ENCODE measurements around the gene VWA8. TPM values are rescaled to one million over a fixed set of nuclear protein-coding genes. Genes with fewer than 3 reads are reported as not detected.

Gene VWA8
- total and polyA plus RNA-seq, 4 experiments from 2014 or later = 3.2 to 23.3 (median 13.5) TPM

DNA sequence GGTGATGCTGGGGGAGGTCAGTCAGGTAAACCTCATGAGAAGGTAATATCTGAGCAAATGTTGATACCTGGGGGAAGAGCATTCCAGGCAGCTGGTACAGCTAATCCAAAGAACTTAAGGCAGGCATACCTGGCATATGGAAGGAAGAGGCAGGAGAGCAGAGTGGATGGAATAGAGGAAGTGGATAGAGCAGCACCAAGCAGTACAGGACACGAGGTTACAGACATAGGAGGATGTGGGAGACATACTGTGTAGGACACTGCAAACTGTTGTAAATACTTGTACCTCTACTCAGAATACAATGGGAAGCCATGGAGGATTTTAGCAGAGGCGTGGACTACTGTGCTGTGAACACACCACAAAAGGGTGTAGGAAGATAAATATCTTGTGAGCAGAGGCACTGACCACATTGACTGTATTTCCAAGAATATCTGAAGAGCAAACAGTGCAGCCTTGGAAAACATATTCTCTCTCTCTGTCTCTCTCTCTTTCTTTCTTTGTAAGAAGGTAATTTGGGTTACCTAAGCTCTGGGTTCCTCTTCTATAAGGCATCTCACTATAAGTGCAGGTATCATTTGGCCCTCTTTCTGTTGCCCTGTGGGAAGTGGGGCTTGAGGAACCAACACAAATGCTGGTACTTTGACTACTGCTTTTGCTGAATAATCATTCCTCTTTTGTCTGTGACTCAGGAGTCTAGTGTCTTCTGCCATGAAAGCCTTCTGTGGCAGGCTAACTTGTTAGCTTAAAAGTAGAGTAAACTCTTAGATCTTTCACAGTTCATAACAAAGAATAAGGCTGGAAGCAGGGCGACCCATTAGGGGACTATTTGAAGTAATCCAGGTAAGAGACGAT is 238.0 kb downstream of the VWA8 start:
- H3K4me1 ChIP-seq (ENCODE audit: insufficient read depth, low read length) = no peaks in the 10 kb centered on the region
- H3K4me3 ChIP-seq (ENCODE audit: low read length in 2 of 2) = no peak overlapping the region
- H3K36me3 Mint-ChIP-seq = peaks cover 15 to 29% of the 10 kb centered on the region in 2 donors
- H3K9me3 Mint-ChIP-seq = no peaks in the 10 kb centered on the region
- POLR2A ChIA-PET (ENCODE audit: partially characterized antibody) = no interaction called here
- no peak overlapping the region for H3K27ac Mint-ChIP-seq
- peaks cover 9% of the 10 kb centered on the region for H3K36me3 ChIP-seq (ENCODE audit: insufficient read depth, low read length)
- no peaks in the 10 kb centered on the region for H3K9me3 ChIP-seq (ENCODE audit: control insufficient read depth in 1 of 2, low read length in 2 of 2)
- no peak overlapping the region for H3K4me3 Mint-ChIP-seq
- intact Hi-C loops (cut with micrococcal nuclease) = no loop called here
- no peaks in the 10 kb centered on the region for H3K27me3 ChIP-seq (ENCODE audit: insufficient read depth, low read length)
- no peaks in the 10 kb centered on the region for H3K4me1 Mint-ChIP-seq
- H3K27me3 Mint-ChIP-seq = no peaks in the 10 kb centered on the region
- no peak for DNase-seq
- CTCF ChIA-PET (ENCODE audit: partially characterized antibody) = no interaction called here
- H3K27ac ChIP-seq (ENCODE audit: low read depth, low read length) = no peak overlapping the region

DNA sequence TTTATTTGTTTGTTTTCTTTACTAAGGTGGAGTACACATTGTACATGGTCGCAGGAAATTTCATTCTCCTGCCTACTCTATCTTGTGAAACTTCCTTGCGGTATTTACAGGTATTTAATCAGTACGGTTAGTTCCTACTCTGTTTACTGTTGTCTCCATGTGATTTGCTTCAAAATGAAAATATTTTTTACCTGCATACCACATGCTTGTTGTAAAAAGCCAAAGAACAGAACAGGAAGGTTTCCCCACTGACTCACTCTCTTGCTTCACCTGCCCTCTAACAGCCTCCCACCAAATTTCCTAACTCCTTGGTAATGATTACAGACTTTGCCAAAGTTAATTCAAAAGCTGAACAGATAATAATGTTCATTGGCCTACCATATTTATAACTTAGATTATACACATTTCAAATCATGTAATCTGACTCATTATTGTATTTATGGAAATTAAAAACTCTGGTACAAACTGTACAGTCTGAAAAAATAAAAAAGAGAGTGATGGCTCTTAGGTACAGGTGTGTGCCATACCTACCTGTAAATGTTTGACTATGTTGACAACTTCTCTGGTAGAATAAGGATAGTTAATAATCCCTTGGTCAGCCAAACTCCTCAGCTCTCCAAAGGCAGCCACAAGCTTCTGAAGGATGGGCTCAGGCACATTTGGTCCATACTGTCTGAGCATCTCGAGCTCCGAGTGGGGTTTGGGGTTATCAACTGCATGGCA is 239.9 kb downstream of the VWA8 start:
- ChIA-PET POLR2A (ENCODE audit: partially characterized antibody) (no interaction called here), CTCF (ENCODE audit: partially characterized antibody) (interaction anchor here (1.8 kb wide), 1 partner anchor 10 kb away, joined by 4 read pairs; no protein-coding TSS in a partner anchor)
- Mint-ChIP-seq H3K4me3 (no peak overlapping the region), H3K27me3 (no peaks in the 10 kb centered on the region), H3K9me3 (no peaks in the 10 kb centered on the region), H3K36me3 (peaks cover 15 to 27% of the 10 kb centered on the region in 2 donors), H3K4me1 (no peaks in the 10 kb centered on the region), H3K27ac (no peak overlapping the region)
- no peak overlapping the region for H3K4me3 ChIP-seq (ENCODE audit: low read length in 2 of 2)
- no peaks in the 10 kb centered on the region for H3K9me3 ChIP-seq (ENCODE audit: control insufficient read depth in 1 of 2, low read length in 2 of 2)
- H3K27me3 ChIP-seq (ENCODE audit: insufficient read depth, low read length) = no peaks in the 10 kb centered on the region
- peaks cover 9% of the 10 kb centered on the region for H3K36me3 ChIP-seq (ENCODE audit: insufficient read depth, low read length)
- intact Hi-C loops (cut with micrococcal nuclease) = no loop called here
- DNase-seq = no peak
- H3K4me1 ChIP-seq (ENCODE audit: insufficient read depth, low read length) = no peaks in the 10 kb centered on the region
- H3K27ac ChIP-seq (ENCODE audit: low read depth, low read length) = no peak overlapping the region

DNA sequence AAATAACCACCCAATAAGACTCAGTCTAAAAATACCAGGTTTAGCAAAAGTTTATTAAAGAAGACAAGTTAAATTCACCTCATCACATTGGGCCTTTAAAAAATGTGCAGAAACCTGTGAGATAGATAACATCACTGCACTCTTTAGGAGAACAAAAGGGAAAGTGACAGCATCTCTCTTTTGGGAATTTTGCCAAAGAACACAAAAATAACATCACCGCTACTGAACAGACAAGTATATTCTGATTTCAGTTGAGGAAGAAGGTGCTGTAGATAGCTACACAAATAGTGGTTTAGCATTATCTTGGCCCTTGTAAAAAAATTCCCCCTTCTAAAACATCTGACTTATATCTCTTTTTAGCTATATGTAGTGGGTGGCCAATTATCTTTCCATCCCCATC is 244.7 kb downstream of the VWA8 start:
- ChIA-PET CTCF (ENCODE audit: partially characterized antibody) (no interaction called here), POLR2A (ENCODE audit: partially characterized antibody) (no interaction called here)
- Mint-ChIP-seq H3K27me3 (no peaks in the 10 kb centered on the region), H3K27ac (peak overlapping the region in 1 of 7 donors; percentile 38), H3K9me3 (no peaks in the 10 kb centered on the region), H3K4me1 (no peaks in the 10 kb centered on the region), H3K36me3 (peaks cover 10 to 25% of the 10 kb centered on the region in 2 donors), H3K4me3 (no peak overlapping the region)
- Histone ChIP-seq H3K4me1 (ENCODE audit: insufficient read depth, low read length) (no peaks in the 10 kb centered on the region), H3K36me3 (ENCODE audit: insufficient read depth, low read length) (peaks cover 5% of the 10 kb centered on the region), H3K27me3 (ENCODE audit: insufficient read depth, low read length) (no peaks in the 10 kb centered on the region), H3K27ac (ENCODE audit: low read depth, low read length) (no peak overlapping the region), H3K4me3 (ENCODE audit: low read length in 2 of 2) (no peak overlapping the region), H3K9me3 (ENCODE audit: control insufficient read depth in 1 of 2, low read length in 2 of 2) (no peaks in the 10 kb centered on the region)
- DNase-seq = no peak
- intact Hi-C loops (cut with micrococcal nuclease) = no loop called here

DNA sequence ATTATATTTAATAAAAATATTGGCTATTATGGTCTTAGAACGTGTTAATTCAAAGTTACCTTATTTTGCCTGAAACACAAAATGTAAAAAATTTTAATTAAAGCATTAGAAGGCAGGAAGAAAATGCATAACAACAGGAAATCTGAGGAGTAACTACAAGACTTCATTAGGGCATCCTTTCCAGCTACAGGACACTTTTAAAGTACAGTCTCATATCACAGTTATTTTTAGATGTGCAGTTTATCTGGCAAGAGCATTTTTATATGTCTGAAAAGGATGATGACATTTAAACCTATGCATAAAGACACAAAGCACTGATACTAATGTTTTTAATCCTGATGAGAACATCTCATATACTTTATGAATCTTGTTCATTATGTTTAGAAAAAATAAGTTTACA is 247.5 kb downstream of the VWA8 start:
- H3K4me1 Mint-ChIP-seq = no peaks in the 10 kb centered on the region
- H3K4me1 ChIP-seq (ENCODE audit: insufficient read depth, low read length) = no peaks in the 10 kb centered on the region
- H3K9me3 ChIP-seq (ENCODE audit: control insufficient read depth in 1 of 2, low read length in 2 of 2) = no peaks in the 10 kb centered on the region
- CTCF ChIA-PET (ENCODE audit: partially characterized antibody) = no interaction called here
- no peak overlapping the region for H3K4me3 ChIP-seq (ENCODE audit: low read length in 2 of 2)
- H3K27ac ChIP-seq (ENCODE audit: low read depth, low read length) = no peak overlapping the region
- H3K9me3 Mint-ChIP-seq = no peaks in the 10 kb centered on the region
- DNase-seq = no peak
- H3K4me3 Mint-ChIP-seq = no peak overlapping the region
- H3K27ac Mint-ChIP-seq = no peak overlapping the region
- no peaks in the 10 kb centered on the region for H3K27me3 ChIP-seq (ENCODE audit: insufficient read depth, low read length)
- H3K27me3 Mint-ChIP-seq = no peaks in the 10 kb centered on the region
- no peaks in the 10 kb centered on the region for H3K36me3 ChIP-seq (ENCODE audit: insufficient read depth, low read length)
- H3K36me3 Mint-ChIP-seq = peaks cover 17 to 21% of the 10 kb centered on the region in 2 donors
- intact Hi-C loops (cut with micrococcal nuclease) = no loop called here
- POLR2A ChIA-PET (ENCODE audit: partially characterized antibody) = no interaction called here

DNA sequence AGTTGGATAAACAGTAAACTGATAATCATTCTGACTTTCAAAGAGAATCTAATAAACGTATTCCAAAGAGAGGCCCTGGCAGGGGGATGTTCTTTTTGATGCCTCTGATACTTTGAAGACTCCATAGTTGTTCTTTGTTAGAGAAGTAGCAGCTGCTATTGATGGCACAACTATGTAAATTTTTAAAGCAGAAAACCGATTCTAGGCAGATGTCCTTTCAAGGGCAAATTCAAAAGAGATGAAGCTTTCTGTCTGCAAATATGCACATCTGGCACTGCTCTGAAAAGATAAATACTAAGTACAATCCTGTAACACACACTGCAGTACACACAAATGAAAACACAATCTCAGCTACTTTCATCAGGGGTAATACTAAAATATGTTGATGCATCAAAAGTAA is 250.1 kb downstream of the VWA8 start:
- H3K27me3 ChIP-seq (ENCODE audit: insufficient read depth, low read length) = no peaks in the 10 kb centered on the region
- Mint-ChIP-seq H3K9me3 (no peaks in the 10 kb centered on the region), H3K36me3 (peaks cover 14 to 28% of the 10 kb centered on the region in 2 donors), H3K27me3 (no peaks in the 10 kb centered on the region), H3K4me1 (no peaks in the 10 kb centered on the region), H3K27ac (no peak overlapping the region), H3K4me3 (no peak overlapping the region)
- H3K9me3 ChIP-seq (ENCODE audit: control insufficient read depth in 1 of 2, low read length in 2 of 2) = no peaks in the 10 kb centered on the region
- H3K4me1 ChIP-seq (ENCODE audit: insufficient read depth, low read length) = no peaks in the 10 kb centered on the region
- ChIA-PET POLR2A (ENCODE audit: partially characterized antibody) (no interaction called here), CTCF (ENCODE audit: partially characterized antibody) (no interaction called here)
- DNase-seq = no peak
- intact Hi-C loops (cut with micrococcal nuclease) = no loop called here
- H3K27ac ChIP-seq (ENCODE audit: low read depth, low read length) = no peak overlapping the region
- no peak overlapping the region for H3K4me3 ChIP-seq (ENCODE audit: low read length in 2 of 2)
- H3K36me3 ChIP-seq (ENCODE audit: insufficient read depth, low read length) = no peaks in the 10 kb centered on the region

DNA sequence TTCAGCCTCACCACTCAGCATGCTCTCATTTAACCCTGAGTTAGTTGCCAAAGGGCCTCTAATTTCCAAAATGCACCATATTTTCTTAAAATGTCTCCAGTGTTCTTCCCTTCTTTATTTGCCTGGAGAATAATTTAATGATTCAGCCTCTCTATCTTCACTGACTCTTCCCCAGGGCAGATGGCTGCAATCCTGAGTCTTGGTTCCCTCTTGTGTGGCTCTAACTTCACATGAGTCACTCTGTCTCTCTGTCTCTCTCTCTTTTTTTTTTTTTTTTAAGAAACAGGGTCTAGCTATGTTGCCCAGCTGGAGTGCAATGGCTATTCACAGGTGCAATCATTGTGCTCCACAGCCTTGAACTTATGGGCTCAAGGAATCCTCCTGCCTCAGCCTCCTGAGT is 251.4 kb downstream of the VWA8 start:
- Mint-ChIP-seq H3K4me3 (no peak overlapping the region), H3K9me3 (no peaks in the 10 kb centered on the region), H3K27me3 (no peaks in the 10 kb centered on the region), H3K4me1 (no peaks in the 10 kb centered on the region), H3K27ac (no peak overlapping the region), H3K36me3 (peaks cover 11 to 28% of the 10 kb centered on the region in 2 donors)
- Histone ChIP-seq H3K4me1 (ENCODE audit: insufficient read depth, low read length) (no peaks in the 10 kb centered on the region), H3K4me3 (ENCODE audit: low read length in 2 of 2) (no peak overlapping the region), H3K27me3 (ENCODE audit: insufficient read depth, low read length) (no peaks in the 10 kb centered on the region), H3K27ac (ENCODE audit: low read depth, low read length) (no peak overlapping the region), H3K9me3 (ENCODE audit: control insufficient read depth in 1 of 2, low read length in 2 of 2) (no peaks in the 10 kb centered on the region), H3K36me3 (ENCODE audit: insufficient read depth, low read length) (no peaks in the 10 kb centered on the region)
- no peak for DNase-seq
- intact Hi-C loops (cut with micrococcal nuclease) = no loop called here
- ChIA-PET POLR2A (ENCODE audit: partially characterized antibody) (no interaction called here), CTCF (ENCODE audit: partially characterized antibody) (no interaction called here)

DNA sequence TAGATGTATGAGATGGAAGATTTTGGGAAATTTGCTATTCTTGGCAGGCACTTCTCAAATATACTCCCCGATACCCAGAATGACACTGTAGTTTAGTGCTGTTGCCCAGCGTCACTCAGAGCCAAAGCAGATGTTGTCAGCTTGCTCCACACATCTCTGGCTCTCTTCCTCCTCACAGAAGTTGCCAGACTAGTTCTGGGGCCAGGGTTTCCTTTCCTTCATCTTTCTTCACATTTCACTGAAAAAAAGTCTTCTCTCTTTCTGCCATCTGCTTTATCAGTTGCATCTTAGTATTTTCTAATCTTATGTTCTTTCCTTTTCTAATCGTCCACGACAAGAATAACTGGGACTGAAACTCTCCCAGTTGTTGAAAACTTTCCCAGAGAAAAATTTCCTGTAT is 252.2 kb downstream of the VWA8 start:
- no peaks in the 10 kb centered on the region for H3K4me1 Mint-ChIP-seq
- no peaks in the 10 kb centered on the region for H3K36me3 ChIP-seq (ENCODE audit: insufficient read depth, low read length)
- no peak overlapping the region for H3K4me3 Mint-ChIP-seq
- H3K36me3 Mint-ChIP-seq = peaks cover 7 to 28% of the 10 kb centered on the region in 2 donors
- ChIA-PET CTCF (ENCODE audit: partially characterized antibody) (no interaction called here), POLR2A (ENCODE audit: partially characterized antibody) (no interaction called here)
- H3K4me3 ChIP-seq (ENCODE audit: low read length in 2 of 2) = no peak overlapping the region
- H3K9me3 ChIP-seq (ENCODE audit: control insufficient read depth in 1 of 2, low read length in 2 of 2) = no peaks in the 10 kb centered on the region
- intact Hi-C loops (cut with micrococcal nuclease) = no loop called here
- no peaks in the 10 kb centered on the region for H3K9me3 Mint-ChIP-seq
- no peaks in the 10 kb centered on the region for H3K4me1 ChIP-seq (ENCODE audit: insufficient read depth, low read length)
- no peaks in the 10 kb centered on the region for H3K27me3 Mint-ChIP-seq
- no peak overlapping the region for H3K27ac ChIP-seq (ENCODE audit: low read depth, low read length)
- H3K27ac Mint-ChIP-seq = peak overlapping the region in 1 of 7 donors; percentile 39
- no peak for DNase-seq
- no peaks in the 10 kb centered on the region for H3K27me3 ChIP-seq (ENCODE audit: insufficient read depth, low read length)
